Measurements from ENCODE around the gene GPC4. TPM values are rescaled to one million over a fixed set of nuclear protein-coding genes. Genes with fewer than 3 reads are reported as not detected.
"Not testable (repeated sequence)": the region's sequence is repeated elsewhere in the genome, so short reads cannot be mapped to it uniquely, and the experiment has no call there.

Gene GPC4
- total and polyA plus RNA-seq, 7 donors, result 7.3 to 22.0 (median 12.3) TPM

GRCh38 chrX:133323431-133323830 lies 91.9 kb downstream of the GPC4 start:
- WGBS, 3 donors, result 75 to 86% (median 81%) methylated on average over 2 of the region's 2 CpGs
- no peaks in the 10 kb centered on the region for H3K27me3 ChIP-seq (ENCODE audit: insufficient read depth in 3 of 3, low read length in 2 of 3)
- no peaks in the 10 kb centered on the region for H3K36me3 ChIP-seq (ENCODE audit: insufficient read depth in 1 of 2, low read depth in 1 of 2)
- peaks cover 5% of the 10 kb centered on the region for H3K4me1 ChIP-seq
- no peak overlapping the region for H3K27ac ChIP-seq
- intact Hi-C loops (cut with DNase I), result no loop called here
- H3K9me3 ChIP-seq, result no peaks in the 10 kb centered on the region
- ATAC-seq (no peak), DNase-seq (no peak)
- TF ChIP-seq CTCF (IDR thresholded peaks at IDR 0.05), result no peak
- H3K4me3 ChIP-seq, result no peak overlapping the region

- H3K4me1 ChIP-seq; ATAC-seq; H3K27ac ChIP-seq; H3K36me3 ChIP-seq (ENCODE audit: insufficient read depth in 1 of 2, low read depth in 1 of 2); H3K9me3 ChIP-seq; H3K27me3 ChIP-seq (ENCODE audit: insufficient read depth in 3 of 3, low read length in 2 of 3); H3K4me3 ChIP-seq; intact Hi-C loops (cut with DNase I); DNase-seq: not testable (repeated sequence)
- 56 to 90% (median 83%) methylated on average over 9 of the region's 9 CpGs for WGBS, 3 donors
These were observed 93.0 kb downstream of the GPC4 start for GRCh38 chrX:133322269-133322668.

- intact Hi-C loops (cut with DNase I), result no loop called here
- WGBS, 3 donors, result 76 to 92% (median 90%) methylated on average over 1 of the region's 1 CpG
- no peak for DNase-seq
- no peak for ATAC-seq
- no peaks in the 10 kb centered on the region for H3K36me3 ChIP-seq (ENCODE audit: insufficient read depth in 1 of 2, low read depth in 1 of 2)
- no peaks in the 10 kb centered on the region for H3K27me3 ChIP-seq (ENCODE audit: insufficient read depth in 3 of 3, low read length in 2 of 3)
- no peak for TF ChIP-seq CTCF (IDR thresholded peaks at IDR 0.05)
- no peak overlapping the region for H3K27ac ChIP-seq
- H3K4me3 ChIP-seq, result no peak overlapping the region
- peaks cover 5% of the 10 kb centered on the region for H3K4me1 ChIP-seq
- H3K9me3 ChIP-seq, result no peaks in the 10 kb centered on the region
These were observed 93.8 kb downstream of the GPC4 start for GRCh38 chrX:133321451-133321850.

GRCh38 chrX:133314281-133314680 lies 101.0 kb downstream of the GPC4 start:
- Histone ChIP-seq H3K4me1 (no peaks in the 10 kb centered on the region), H3K4me3 (no peak overlapping the region), H3K36me3 (ENCODE audit: insufficient read depth in 1 of 2, low read depth in 1 of 2) (no peaks in the 10 kb centered on the region), H3K9me3 (no peaks in the 10 kb centered on the region), H3K27me3 (ENCODE audit: insufficient read depth in 3 of 3, low read length in 2 of 3) (peaks cover 0 to 12% (median 0%) of the 10 kb centered on the region in 3 donors), H3K27ac (no peak overlapping the region)
- intact Hi-C loops (cut with DNase I), result no loop called here
- peak in 1 of 4 donors; percentile 26 for ATAC-seq
- DNase-seq, result no peak
- no peak for TF ChIP-seq CTCF (IDR thresholded peaks at IDR 0.05)

- TF ChIP-seq CTCF (IDR thresholded peaks at IDR 0.05), result no peak
- Histone ChIP-seq H3K9me3 (no peaks in the 10 kb centered on the region), H3K27ac (no peak overlapping the region), H3K4me3 (no peak overlapping the region), H3K36me3 (ENCODE audit: insufficient read depth in 1 of 2, low read depth in 1 of 2) (peaks cover 0 to under 1% of the 10 kb centered on the region in 2 donors), H3K27me3 (ENCODE audit: insufficient read depth in 3 of 3, low read length in 2 of 3) (peaks cover 0 to 15% (median 0%) of the 10 kb centered on the region in 3 donors), H3K4me1 (peaks cover 6% of the 10 kb centered on the region)
- ATAC-seq, result no peak
- no peak for DNase-seq
- intact Hi-C loops (cut with DNase I), result no loop called here
- 49 to 76% (median 66%) methylated on average over 5 of the region's 5 CpGs for WGBS, 3 donors
These were observed 106.8 kb downstream of the GPC4 start for GRCh38 chrX:133308499-133308897.

Measured in psoas muscle (tissue), 8 donors.